Measurements from ENCODE around the gene NRCAM.

DNA sequence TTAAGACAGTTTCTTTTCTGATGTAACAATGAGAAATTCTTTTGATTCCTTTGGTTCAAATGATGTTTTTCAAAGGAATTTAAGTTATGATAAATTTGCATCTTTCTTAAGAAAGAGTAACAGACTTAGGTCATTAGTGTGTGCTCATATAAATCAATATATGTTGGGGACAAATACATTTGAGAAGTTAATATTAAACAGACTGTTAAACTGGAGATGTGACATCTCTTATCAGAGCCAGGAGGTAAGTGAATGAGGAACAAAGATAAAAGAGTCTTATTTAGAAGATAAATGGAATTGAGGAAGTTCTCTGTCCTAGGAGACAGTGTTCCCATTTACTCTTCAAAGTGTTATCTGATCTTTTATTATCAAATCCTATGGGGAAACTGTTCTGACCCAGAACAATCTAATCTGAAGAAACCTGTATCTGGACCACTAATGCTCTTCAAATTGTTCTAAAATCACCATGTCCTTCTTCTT lies 221.2 kb downstream of the NRCAM start:
- TF ChIP-seq EZH2 (optimal IDR thresholded peaks at IDR 0.05; ENCODE audit: low read depth, low read length) (no peak), EZH2phosphoT487 (IDR thresholded peaks at IDR 0.05; ENCODE audit: low read length) (no peak)
- TF ChIP-seq, protein P1, sequence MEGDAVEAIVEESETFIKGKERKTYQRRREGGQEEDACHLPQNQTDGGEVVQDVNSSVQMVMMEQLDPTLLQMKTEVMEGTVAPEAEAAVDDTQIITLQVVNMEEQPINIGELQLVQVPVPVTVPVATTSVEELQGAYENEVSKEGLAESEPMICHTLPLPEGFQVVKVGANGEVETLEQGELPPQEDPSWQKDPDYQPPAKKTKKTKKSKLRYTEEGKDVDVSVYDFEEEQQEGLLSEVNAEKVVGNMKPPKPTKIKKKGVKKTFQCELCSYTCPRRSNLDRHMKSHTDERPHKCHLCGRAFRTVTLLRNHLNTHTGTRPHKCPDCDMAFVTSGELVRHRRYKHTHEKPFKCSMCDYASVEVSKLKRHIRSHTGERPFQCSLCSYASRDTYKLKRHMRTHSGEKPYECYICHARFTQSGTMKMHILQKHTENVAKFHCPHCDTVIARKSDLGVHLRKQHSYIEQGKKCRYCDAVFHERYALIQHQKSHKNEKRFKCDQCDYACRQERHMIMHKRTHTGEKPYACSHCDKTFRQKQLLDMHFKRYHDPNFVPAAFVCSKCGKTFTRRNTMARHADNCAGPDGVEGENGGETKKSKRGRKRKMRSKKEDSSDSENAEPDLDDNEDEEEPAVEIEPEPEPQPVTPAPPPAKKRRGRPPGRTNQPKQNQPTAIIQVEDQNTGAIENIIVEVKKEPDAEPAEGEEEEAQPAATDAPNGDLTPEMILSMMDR (IDR thresholded peaks at IDR 0.05; ENCODE audit: low read length) = no peak

All from MM.1S (cell line).